ENCODE results near the gene CELF5. TPM values are rescaled to one million over a fixed set of nuclear protein-coding genes. Genes with fewer than 3 reads are reported as not detected.
"Not testable (repeated sequence)": the region's sequence is repeated elsewhere in the genome, so short reads cannot be mapped to it uniquely, and the experiment has no call there.

The CELF5 gene
- total RNA-seq, 4 donors from 2014 or later: not detected

DNA sequence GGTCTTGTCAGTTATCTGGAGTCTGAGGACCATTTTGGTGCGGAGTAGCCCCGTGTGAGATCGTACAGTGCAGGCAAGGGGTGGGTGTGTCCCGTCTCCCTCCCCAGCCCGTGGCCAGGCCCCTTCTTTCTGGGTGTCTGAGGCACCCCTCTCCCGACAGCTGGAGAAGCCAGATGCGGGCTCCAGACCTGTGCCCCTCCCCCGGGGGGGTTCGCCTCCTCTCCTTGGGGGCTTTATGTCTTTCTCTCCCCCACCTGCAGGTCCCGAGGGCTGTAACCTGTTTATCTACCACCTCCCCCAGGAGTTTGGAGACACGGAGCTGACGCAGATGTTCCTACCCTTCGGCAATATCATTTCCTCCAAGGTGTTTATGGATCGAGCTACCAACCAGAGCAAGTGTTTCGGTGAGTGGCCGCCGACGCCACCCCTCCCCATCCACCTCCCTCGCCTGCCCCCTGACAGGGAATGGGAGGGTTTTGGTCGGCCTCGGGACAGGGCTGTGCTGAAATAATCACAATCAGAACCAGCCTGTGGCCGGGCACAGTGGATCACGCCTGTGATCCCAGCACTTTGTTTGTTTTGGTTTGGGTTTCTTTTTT is 65.6 kb downstream of the CELF5 start:
- no peak for DNase-seq
- TF ChIP-seq, protein P1, sequence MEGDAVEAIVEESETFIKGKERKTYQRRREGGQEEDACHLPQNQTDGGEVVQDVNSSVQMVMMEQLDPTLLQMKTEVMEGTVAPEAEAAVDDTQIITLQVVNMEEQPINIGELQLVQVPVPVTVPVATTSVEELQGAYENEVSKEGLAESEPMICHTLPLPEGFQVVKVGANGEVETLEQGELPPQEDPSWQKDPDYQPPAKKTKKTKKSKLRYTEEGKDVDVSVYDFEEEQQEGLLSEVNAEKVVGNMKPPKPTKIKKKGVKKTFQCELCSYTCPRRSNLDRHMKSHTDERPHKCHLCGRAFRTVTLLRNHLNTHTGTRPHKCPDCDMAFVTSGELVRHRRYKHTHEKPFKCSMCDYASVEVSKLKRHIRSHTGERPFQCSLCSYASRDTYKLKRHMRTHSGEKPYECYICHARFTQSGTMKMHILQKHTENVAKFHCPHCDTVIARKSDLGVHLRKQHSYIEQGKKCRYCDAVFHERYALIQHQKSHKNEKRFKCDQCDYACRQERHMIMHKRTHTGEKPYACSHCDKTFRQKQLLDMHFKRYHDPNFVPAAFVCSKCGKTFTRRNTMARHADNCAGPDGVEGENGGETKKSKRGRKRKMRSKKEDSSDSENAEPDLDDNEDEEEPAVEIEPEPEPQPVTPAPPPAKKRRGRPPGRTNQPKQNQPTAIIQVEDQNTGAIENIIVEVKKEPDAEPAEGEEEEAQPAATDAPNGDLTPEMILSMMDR (IDR thresholded peaks at IDR 0.05): no peak
- no peak for TF ChIP-seq POLR2A (IDR thresholded peaks at IDR 0.05)
- 13 to 28% methylated on average over 19 to 23 of the region's 23 CpGs for WGBS, 2 donors
- Histone ChIP-seq H3K4me1 (peaks cover 0 to 15% (median 8%) of the 10 kb centered on the region in 3 donors), H3K36me3 (no peaks in the 10 kb centered on the region), H3K27me3 (peaks cover 0 to 74% (median 1%) of the 10 kb centered on the region in 4 donors), H3K27ac (no peak overlapping the region), H3K4me3 (peak overlapping the region in 1 of 4 donors; percentile 21), H3K9me3 (no peaks in the 10 kb centered on the region)
- intact Hi-C loops (cut with DNase I): no loop called here

DNA sequence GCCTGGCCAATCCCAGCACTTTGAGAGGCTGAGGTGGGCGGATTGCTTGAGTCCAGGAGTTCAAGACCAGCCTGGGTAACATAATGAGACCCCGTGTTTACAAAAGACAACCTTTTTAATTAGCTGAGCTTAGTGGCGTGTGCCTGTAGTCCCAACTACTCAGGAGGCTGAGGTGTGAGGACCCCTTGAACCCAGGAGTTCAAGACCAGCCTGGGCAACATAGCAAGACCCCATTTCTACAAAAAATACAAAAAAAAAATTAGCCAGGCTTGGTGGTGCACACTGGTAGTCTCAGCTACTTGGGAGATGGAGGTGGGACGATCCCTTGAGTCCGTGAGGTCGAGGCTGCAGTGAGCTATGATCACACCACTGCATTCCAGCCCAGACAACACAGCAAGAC is 66.4 kb downstream of the CELF5 start:
- H3K36me3 ChIP-seq; H3K9me3 ChIP-seq; H3K4me3 ChIP-seq; H3K4me1 ChIP-seq; DNase-seq; H3K27ac ChIP-seq; intact Hi-C loops (cut with DNase I): not testable (repeated sequence)
- H3K27me3 ChIP-seq: peaks cover 0 to 74% (median 2%) of the 10 kb centered on the region in 4 donors
- 86 to 89% methylated on average over 5 to 6 of the region's 6 CpGs for WGBS, 2 donors

DNA sequence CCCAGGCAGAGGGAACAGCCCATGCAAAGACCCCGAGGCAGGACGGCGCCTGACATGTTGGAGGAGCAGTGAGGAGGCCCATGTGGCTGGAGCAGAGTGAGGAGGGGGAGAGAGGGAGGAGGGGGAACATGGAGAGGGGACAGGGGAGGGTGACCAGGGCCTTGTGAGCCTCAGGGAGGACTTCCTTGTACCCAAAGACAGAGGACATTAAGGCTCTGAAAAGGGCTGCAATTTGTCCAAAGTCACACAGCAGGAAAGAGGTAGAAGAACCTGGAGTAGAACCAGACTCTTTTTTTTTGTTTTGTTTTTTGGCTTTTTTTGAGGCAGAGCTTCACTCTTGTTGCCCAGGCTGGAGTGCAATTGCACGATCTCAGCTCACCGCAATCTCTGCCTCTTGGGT is 67.2 kb downstream of the CELF5 start:
- Histone ChIP-seq H3K4me1 (peaks cover 0 to 5% (median 0%) of the 10 kb centered on the region in 3 donors), H3K27me3 (peaks cover 0 to 72% (median 2%) of the 10 kb centered on the region in 4 donors), H3K9me3 (no peaks in the 10 kb centered on the region), H3K4me3 (no peak overlapping the region), H3K27ac (no peak overlapping the region), H3K36me3 (no peaks in the 10 kb centered on the region)
- WGBS, 2 donors: 69 to 70% methylated on average over 5 of the region's 5 CpGs
- DNase-seq: no peak
- TF ChIP-seq, protein P1 (IDR thresholded peaks at IDR 0.05): no peak
- no peak for TF ChIP-seq POLR2A (IDR thresholded peaks at IDR 0.05)
- intact Hi-C loops (cut with DNase I): no loop called here

DNA sequence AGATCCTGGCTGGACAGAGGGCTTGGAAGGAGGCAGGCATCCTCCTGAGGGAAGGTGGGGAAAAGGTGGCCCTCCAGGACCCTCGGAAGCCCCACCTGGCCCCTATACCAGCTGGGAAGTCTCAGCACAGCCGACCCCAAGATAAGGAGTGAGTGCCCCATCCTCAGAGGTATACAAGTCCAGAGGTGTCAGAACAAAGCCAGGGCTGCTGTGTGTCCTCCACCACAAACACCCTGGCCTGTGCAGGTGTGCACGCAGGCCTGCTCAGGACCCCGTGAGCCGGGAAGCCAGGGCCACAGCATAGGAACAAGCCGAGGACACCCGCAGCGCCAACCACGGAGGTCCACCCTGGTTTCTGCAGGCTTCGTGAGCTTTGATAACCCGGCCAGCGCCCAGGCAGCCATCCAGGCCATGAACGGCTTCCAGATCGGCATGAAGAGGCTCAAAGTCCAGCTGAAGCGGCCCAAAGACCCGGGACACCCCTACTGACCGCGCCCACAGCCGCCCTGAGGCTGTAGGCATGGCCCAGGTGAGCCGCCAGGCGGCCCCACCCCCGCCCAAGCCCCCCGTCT is 68.6 kb downstream of the CELF5 start:
- no peaks in the 10 kb centered on the region for H3K9me3 ChIP-seq
- no peak for DNase-seq
- H3K4me1 ChIP-seq: peaks cover 0 to 5% (median 0%) of the 10 kb centered on the region in 3 donors
- WGBS, 2 donors: 43 to 80% methylated on average over 1 to 6 of the region's 23 CpGs
- intact Hi-C loops (cut with DNase I): no loop called here
- H3K4me3 ChIP-seq: no peak overlapping the region
- H3K27ac ChIP-seq: no peak overlapping the region
- peaks cover 0 to 80% (median 2%) of the 10 kb centered on the region in 4 donors for H3K27me3 ChIP-seq
- H3K36me3 ChIP-seq: no peaks in the 10 kb centered on the region
- TF ChIP-seq, protein P1 (IDR thresholded peaks at IDR 0.05): no peak
- TF ChIP-seq POLR2A (IDR thresholded peaks at IDR 0.05): no peak

DNA sequence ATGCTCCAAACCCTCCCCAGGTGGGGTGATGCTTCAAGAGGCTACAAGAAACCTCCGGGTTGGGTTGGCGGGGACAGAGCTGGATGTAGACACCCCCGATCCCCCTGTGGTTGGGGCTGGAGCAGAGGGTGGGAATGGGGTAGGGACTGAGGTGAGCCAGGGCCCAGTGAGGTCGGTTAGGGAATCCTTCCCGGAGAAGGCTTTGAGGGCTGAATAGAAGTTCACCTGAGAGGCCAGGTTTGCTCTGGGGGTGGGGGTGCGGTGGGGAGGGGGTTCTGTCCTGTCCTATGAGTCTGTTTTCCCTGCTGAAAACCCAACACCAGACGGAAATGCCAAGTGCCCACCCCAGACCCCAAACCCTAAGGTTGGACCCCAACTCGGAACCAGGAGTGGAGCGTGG is 69.1 kb downstream of the CELF5 start:
- H3K4me1 ChIP-seq: peaks cover 0 to 5% (median 0%) of the 10 kb centered on the region in 3 donors
- no peaks in the 10 kb centered on the region for H3K36me3 ChIP-seq
- DNase-seq: no peak
- H3K9me3 ChIP-seq: no peaks in the 10 kb centered on the region
- intact Hi-C loops (cut with DNase I): no loop called here
- WGBS, 2 donors: 63 to 83% methylated on average over 3 to 4 of the region's 9 CpGs
- H3K4me3 ChIP-seq: no peak overlapping the region
- TF ChIP-seq, protein P1 (IDR thresholded peaks at IDR 0.05): no peak
- no peak for TF ChIP-seq POLR2A (IDR thresholded peaks at IDR 0.05)
- H3K27ac ChIP-seq: no peak overlapping the region
- H3K27me3 ChIP-seq: peaks cover 0 to 82% (median 2%) of the 10 kb centered on the region in 4 donors

Data from esophagus squamous epithelium (tissue), 5 donors.